ENCODE data around the gene NGDN. TPM values are rescaled to one million over a fixed set of nuclear protein-coding genes. Genes with fewer than 3 reads are reported as not detected.

NGDN gene
- total and polyA plus RNA-seq, 12 donors = 24.4 to 61.3 (median 36.4) TPM

DNA sequence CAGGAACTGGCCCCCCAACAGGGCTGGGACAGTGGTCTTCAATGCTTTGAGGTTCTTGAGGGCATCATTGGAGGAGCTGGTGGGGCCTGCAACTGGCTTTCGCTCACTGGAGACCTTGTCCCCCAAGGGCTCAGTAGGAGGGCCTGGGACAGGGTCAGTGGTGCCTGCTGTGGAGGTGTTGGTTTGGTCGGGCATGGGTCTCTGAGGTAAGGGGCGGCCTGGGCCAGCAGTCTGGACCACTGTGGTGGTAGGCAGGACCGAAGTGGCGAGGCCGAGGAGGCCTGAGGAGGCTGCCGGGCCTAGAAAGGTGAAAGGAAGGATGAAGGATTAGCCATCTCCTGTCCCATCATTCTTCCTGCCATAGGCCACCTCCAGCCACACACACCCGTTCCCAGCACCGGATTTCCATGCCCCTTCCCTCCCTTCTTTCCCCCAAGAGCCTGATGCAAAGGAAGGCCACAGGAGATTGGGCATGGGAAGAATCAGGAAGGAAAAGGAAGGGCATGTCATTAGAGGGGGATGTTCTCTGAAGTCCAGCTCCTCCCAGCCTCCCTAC, 53.2 kb downstream of the NGDN start:
- DNase-seq = no peak
- TF ChIP-seq, protein P1, sequence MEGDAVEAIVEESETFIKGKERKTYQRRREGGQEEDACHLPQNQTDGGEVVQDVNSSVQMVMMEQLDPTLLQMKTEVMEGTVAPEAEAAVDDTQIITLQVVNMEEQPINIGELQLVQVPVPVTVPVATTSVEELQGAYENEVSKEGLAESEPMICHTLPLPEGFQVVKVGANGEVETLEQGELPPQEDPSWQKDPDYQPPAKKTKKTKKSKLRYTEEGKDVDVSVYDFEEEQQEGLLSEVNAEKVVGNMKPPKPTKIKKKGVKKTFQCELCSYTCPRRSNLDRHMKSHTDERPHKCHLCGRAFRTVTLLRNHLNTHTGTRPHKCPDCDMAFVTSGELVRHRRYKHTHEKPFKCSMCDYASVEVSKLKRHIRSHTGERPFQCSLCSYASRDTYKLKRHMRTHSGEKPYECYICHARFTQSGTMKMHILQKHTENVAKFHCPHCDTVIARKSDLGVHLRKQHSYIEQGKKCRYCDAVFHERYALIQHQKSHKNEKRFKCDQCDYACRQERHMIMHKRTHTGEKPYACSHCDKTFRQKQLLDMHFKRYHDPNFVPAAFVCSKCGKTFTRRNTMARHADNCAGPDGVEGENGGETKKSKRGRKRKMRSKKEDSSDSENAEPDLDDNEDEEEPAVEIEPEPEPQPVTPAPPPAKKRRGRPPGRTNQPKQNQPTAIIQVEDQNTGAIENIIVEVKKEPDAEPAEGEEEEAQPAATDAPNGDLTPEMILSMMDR (IDR thresholded peaks at IDR 0.05) = no peak
- TF ChIP-seq POLR2A (IDR thresholded peaks at IDR 0.05) = no peak
- intact Hi-C loops (cut with DNase I) = no loop called here
- H3K27me3 ChIP-seq = no peaks in the 10 kb centered on the region
- H3K36me3 ChIP-seq (replicated peaks in 1 of 2) = no peaks in the 10 kb centered on the region
- no peak overlapping the region for H3K4me3 ChIP-seq
- H3K4me1 ChIP-seq (replicated peaks in 1 of 2) = no peaks in the 10 kb centered on the region
- H3K27ac ChIP-seq = no peak overlapping the region
- no peaks in the 10 kb centered on the region for H3K9me3 ChIP-seq (replicated peaks in 1 of 3)
- WGBS, 4 donors = 72 to 89% (median 83%) methylated on average over 2 to 9 of the region's 9 CpGs

DNA sequence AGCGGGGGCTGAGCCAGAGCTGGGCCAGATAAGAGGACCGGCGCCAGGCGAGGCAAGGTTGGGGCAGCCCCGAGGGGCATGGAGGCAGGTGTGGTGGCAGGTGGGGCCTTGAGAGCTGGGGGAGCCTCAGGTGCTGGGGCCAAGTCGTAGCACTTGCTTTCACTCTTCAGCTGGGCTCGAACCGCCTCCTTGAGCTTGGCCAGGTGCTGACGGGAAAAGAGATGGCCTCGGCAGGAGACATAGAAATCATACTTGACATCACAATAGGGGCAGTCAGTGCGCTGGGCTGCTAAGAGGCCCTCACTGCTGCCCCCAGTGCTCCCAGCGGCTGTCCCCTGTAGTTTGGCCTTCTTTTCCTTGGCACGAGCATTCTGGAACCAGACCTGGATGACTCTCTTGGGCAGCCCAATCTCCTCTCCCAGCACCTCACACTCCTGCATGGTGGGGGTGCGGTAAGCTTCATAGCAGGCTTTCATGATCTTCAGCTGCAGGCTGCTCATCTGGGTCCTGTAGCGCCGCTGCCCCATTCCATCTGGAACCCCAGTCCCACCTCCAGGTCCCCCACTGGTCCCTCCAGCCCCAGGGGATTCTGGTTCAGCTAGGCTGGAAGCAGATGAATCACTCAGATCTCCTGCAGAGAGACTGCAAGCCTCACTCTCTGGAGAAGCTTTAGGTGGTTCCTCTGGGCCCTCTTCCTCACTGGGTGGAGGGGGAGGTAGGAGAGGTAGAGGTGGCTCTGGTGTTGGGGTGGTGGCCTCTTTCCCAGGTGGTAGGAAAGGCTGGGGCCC, 53.9 kb downstream of the NGDN start:
- Histone ChIP-seq H3K36me3 (replicated peaks in 1 of 2) (no peaks in the 10 kb centered on the region), H3K9me3 (replicated peaks in 1 of 3) (no peaks in the 10 kb centered on the region), H3K27ac (no peak overlapping the region), H3K27me3 (no peaks in the 10 kb centered on the region), H3K4me1 (replicated peaks in 1 of 2) (no peaks in the 10 kb centered on the region), H3K4me3 (no peak overlapping the region)
- WGBS, 4 donors = 90 to 94% (median 92%) methylated on average over 13 to 16 of the region's 16 CpGs
- no peak for DNase-seq
- intact Hi-C loops (cut with DNase I) = no loop called here
- no peak for TF ChIP-seq POLR2A (IDR thresholded peaks at IDR 0.05)
- TF ChIP-seq, protein P1 (IDR thresholded peaks at IDR 0.05) = no peak

DNA sequence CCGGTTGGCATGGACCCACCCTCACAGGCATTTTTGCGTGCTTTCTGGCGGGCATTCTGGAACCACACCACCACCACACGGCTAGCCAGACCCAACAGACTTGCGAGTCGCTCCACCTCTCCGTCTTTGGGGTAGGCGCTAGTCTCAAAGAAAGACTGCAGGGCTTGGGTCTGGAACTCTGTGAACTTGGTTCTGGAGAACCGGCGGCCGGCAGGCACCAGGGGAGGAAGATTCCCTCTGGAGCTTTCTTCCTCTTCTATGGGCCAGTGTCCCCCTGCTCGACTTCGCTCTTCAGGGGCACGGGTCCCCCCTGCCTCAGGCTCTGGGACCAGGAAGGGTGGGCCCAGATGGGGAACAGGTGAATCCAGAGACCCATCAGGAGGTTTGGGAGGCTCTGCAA, 55.5 kb downstream of the NGDN start:
- no peak for TF ChIP-seq POLR2A (IDR thresholded peaks at IDR 0.05)
- TF ChIP-seq, protein P1 (IDR thresholded peaks at IDR 0.05) = no peak
- no peaks in the 10 kb centered on the region for H3K27me3 ChIP-seq
- H3K9me3 ChIP-seq (replicated peaks in 1 of 3) = no peaks in the 10 kb centered on the region
- intact Hi-C loops (cut with DNase I) = no loop called here
- H3K27ac ChIP-seq = no peak overlapping the region
- WGBS, 4 donors = 88 to 96% (median 92%) methylated on average over 3 to 14 of the region's 14 CpGs
- no peaks in the 10 kb centered on the region for H3K36me3 ChIP-seq (replicated peaks in 1 of 2)
- H3K4me3 ChIP-seq = no peak overlapping the region
- no peak for DNase-seq
- no peaks in the 10 kb centered on the region for H3K4me1 ChIP-seq (replicated peaks in 1 of 2)

DNA sequence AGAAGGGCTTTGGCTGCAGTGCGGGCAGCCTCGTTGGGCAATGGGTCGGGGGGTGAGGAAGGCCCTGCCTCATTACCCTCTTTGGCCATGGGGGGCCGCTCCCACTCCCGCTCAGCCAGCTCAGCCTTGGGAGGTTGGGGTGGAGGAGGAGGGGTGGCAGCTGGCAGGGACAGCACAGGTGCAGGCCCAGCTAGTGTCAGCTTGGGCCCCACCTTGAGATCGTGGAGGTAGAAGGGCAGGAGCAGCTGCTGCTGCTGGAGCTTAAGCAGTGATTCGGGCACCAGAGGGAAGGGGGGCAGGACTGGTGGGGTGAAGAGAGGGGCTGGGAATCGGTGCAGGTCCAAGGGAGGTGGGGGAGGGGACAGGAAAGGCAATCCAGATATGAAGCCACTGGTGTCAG, 56.1 kb downstream of the NGDN start:
- TF ChIP-seq, protein P1 (IDR thresholded peaks at IDR 0.05) = no peak
- no peak for TF ChIP-seq POLR2A (IDR thresholded peaks at IDR 0.05)
- Histone ChIP-seq H3K36me3 (replicated peaks in 1 of 2) (no peaks in the 10 kb centered on the region), H3K27me3 (no peaks in the 10 kb centered on the region), H3K4me1 (replicated peaks in 1 of 2) (no peaks in the 10 kb centered on the region), H3K4me3 (no peak overlapping the region), H3K27ac (no peak overlapping the region), H3K9me3 (replicated peaks in 1 of 3) (no peaks in the 10 kb centered on the region)
- WGBS, 4 donors = 78 to 89% (median 86%) methylated on average over 5 to 8 of the region's 8 CpGs
- intact Hi-C loops (cut with DNase I) = no loop called here
- no peak for DNase-seq

Other genes starting within 250 kb of the NGDN start
- gene RNF212B, start 231.8 kb upstream of the NGDN start, total RNA-seq = not detected
- gene RNF212B, start 231.8 kb upstream of the NGDN start, polyA plus RNA-seq = not detected
- 10 to 100 TPM in 4 of 9 donors, 1 to 10 TPM in 5; 4.7 to 14.8 (median 9.7) TPM for gene HOMEZ, start 183.6 kb upstream of the NGDN start, total RNA-seq
- gene HOMEZ, start 183.6 kb upstream of the NGDN start, polyA plus RNA-seq = 10 to 100 TPM in 1 of 3 donors, 1 to 10 TPM in 2; 4.5 to 15.0 (median 4.8) TPM
- gene PPP1R3E, start 166.8 kb upstream of the NGDN start, total RNA-seq = 10 to 100 TPM in 4 of 9 donors, 1 to 10 TPM in 5; 2.2 to 16.6 (median 9.5) TPM
- 10 to 100 TPM; 16.8 to 82.8 (median 29.1) TPM for gene PPP1R3E, start 166.8 kb upstream of the NGDN start, polyA plus RNA-seq
- 10 to 100 TPM; 23.8 to 51.8 (median 36.6) TPM for gene BCL2L2, start 162.9 kb upstream of the NGDN start, total RNA-seq
- 10 to 100 TPM; 16.8 to 54.6 (median 44.6) TPM for gene BCL2L2, start 162.9 kb upstream of the NGDN start, polyA plus RNA-seq
- 100 to 1,000 TPM in 4 of 9 donors, 10 to 100 TPM in 5; 18.3 to 200 (median 79.3) TPM for gene PABPN1, start 148.2 kb upstream of the NGDN start, total RNA-seq
- 100 to 1,000 TPM in 2 of 3 donors, 10 to 100 TPM in 1; 97.8 to 632 (median 331) TPM for gene PABPN1, start 148.2 kb upstream of the NGDN start, polyA plus RNA-seq
- 10 to 100 TPM in 8 of 9 donors, 1 to 10 TPM in 1; 8.4 to 76.1 (median 21.4) TPM for gene SLC22A17, start 116.8 kb upstream of the NGDN start, total RNA-seq
- 100 to 1,000 TPM in 1 of 3 donors, 10 to 100 TPM in 2; 14.5 to 121 (median 53.9) TPM for gene SLC22A17, start 116.8 kb upstream of the NGDN start, polyA plus RNA-seq
- 10 to 100 TPM in 1 of 9 donors, 1 to 10 TPM in 8; 2.1 to 12.9 (median 3.2) TPM for gene EFS, start 104.5 kb upstream of the NGDN start, total RNA-seq
- 10 to 100 TPM in 2 of 3 donors, 1 to 10 TPM in 1; 3.7 to 49.4 (median 11.1) TPM for gene EFS, start 104.5 kb upstream of the NGDN start, polyA plus RNA-seq
- gene IL25, start 96.9 kb upstream of the NGDN start, total RNA-seq = not detected
- under 1 TPM in 1 of 3 donors, not detected in 2; 0.10 TPM for gene IL25, start 96.9 kb upstream of the NGDN start, polyA plus RNA-seq
- gene CMTM5, start 92.7 kb upstream of the NGDN start, total RNA-seq = 1 to 10 TPM in 1 of 9 donors, under 1 TPM in 3, not detected in 5; 0.34 to 2.5 (median 0.62) TPM
- 1 to 10 TPM in 2 of 3 donors, under 1 TPM in 1; 0.59 to 2.6 (median 1.9) TPM for gene CMTM5, start 92.7 kb upstream of the NGDN start, polyA plus RNA-seq
- gene MYH6, start 61.4 kb upstream of the NGDN start, total RNA-seq = 1 to 10 TPM in 1 of 9 donors, under 1 TPM in 3, not detected in 5; under 0.01 to 1.5 (median 0.14) TPM
- 1 to 10 TPM in 1 of 3 donors, under 1 TPM in 2; 0.27 to 5.2 (median 0.67) TPM for gene MYH6, start 61.4 kb upstream of the NGDN start, polyA plus RNA-seq
- gene MYH7, start 34.0 kb upstream of the NGDN start, total RNA-seq = 1 to 10 TPM in 2 of 9 donors, under 1 TPM in 3, not detected in 4; 0.06 to 7.1 (median 0.81) TPM
- 1 to 10 TPM in 1 of 3 donors, under 1 TPM in 2; 0.11 to 4.3 (median 0.47) TPM for gene MYH7, start 34.0 kb upstream of the NGDN start, polyA plus RNA-seq
- gene ZFHX2, start 82.1 kb downstream of the NGDN start, total RNA-seq = 1 to 10 TPM in 6 of 9 donors, under 1 TPM in 3; 0.54 to 4.2 (median 2.2) TPM
- gene ZFHX2, start 82.1 kb downstream of the NGDN start, polyA plus RNA-seq = 1 to 10 TPM; 2.1 to 9.7 (median 2.5) TPM
- gene THTPA, start 86.6 kb downstream of the NGDN start, total RNA-seq = 10 to 100 TPM; 11.2 to 41.7 (median 31.0) TPM
- gene THTPA, start 86.6 kb downstream of the NGDN start, polyA plus RNA-seq = 10 to 100 TPM; 11.5 to 26.5 (median 21.4) TPM
- 100 to 1,000 TPM in 2 of 9 donors, 10 to 100 TPM in 7; 35.2 to 142 (median 78.9) TPM for gene AP1G2, start 98.1 kb downstream of the NGDN start, total RNA-seq
- gene AP1G2, start 98.1 kb downstream of the NGDN start, polyA plus RNA-seq = 100 to 1,000 TPM in 2 of 3 donors, 10 to 100 TPM in 1; 27.9 to 587 (median 285) TPM
- 10 to 100 TPM in 1 of 9 donors, 1 to 10 TPM in 6, under 1 TPM in 2; 0.42 to 11.1 (median 2.6) TPM for gene JPH4, start 109.1 kb downstream of the NGDN start, total RNA-seq
- 10 to 100 TPM in 1 of 3 donors, 1 to 10 TPM in 2; 5.9 to 35.8 (median 9.4) TPM for gene JPH4, start 109.1 kb downstream of the NGDN start, polyA plus RNA-seq
- gene DHRS2, start 166.7 kb downstream of the NGDN start, total RNA-seq = 1 to 10 TPM in 3 of 9 donors, under 1 TPM in 2, not detected in 4; 0.86 to 3.9 (median 1.2) TPM
- 1 to 10 TPM; 2.5 to 4.9 (median 2.7) TPM for gene DHRS2, start 166.7 kb downstream of the NGDN start, polyA plus RNA-seq

All from adrenal gland (tissue), 12 donors.